HUES48 (cell line): ENCODE measurements around the gene MRTFB.
"Not testable (repeated sequence)": the region's sequence is repeated elsewhere in the genome, so short reads cannot be mapped to it uniquely, and the experiment has no call there.

Experiments used
- H3K27ac ChIP-seq: one replicate; pipeline ENCODE4 v1.7.0; 2013; ENCODE audit warnings: low read depth, low read length, inconsistent platforms
- H3K27me3 ChIP-seq: 2 replicates; pipeline ENCODE4 v1.6.1; 2013; ENCODE audit warnings: mild to moderate bottlenecking, low read length; ENCODE audit not compliant: control insufficient read depth, insufficient read depth
- H3K36me3 ChIP-seq: 2 replicates; pipeline ENCODE4 v1.6.1; 2013; ENCODE audit warnings: low read length; ENCODE audit not compliant: control insufficient read depth, insufficient read depth
- H3K4me1 ChIP-seq: 2 replicates; pipeline ENCODE4 v1.6.1; 2013; ENCODE audit warnings: mild to moderate bottlenecking, low read length; ENCODE audit not compliant: control insufficient read depth, insufficient read depth
- H3K4me3 ChIP-seq: 2 replicates; pipeline ENCODE4 v1.5.1; 2013; ENCODE audit warnings: mild to moderate bottlenecking, low read depth, low read length
- H3K9ac ChIP-seq: 2 replicates; pipeline ENCODE4 v1.6.1; 2013; ENCODE audit warnings: mild to moderate bottlenecking, low read depth, low read length, moderate library complexity
- H3K9me3 ChIP-seq: 2 replicates; pipeline ENCODE4 v1.6.1; 2013; ENCODE audit warnings: low read length; ENCODE audit not compliant: control insufficient read depth, insufficient read depth

Gene MRTFB

DNA sequence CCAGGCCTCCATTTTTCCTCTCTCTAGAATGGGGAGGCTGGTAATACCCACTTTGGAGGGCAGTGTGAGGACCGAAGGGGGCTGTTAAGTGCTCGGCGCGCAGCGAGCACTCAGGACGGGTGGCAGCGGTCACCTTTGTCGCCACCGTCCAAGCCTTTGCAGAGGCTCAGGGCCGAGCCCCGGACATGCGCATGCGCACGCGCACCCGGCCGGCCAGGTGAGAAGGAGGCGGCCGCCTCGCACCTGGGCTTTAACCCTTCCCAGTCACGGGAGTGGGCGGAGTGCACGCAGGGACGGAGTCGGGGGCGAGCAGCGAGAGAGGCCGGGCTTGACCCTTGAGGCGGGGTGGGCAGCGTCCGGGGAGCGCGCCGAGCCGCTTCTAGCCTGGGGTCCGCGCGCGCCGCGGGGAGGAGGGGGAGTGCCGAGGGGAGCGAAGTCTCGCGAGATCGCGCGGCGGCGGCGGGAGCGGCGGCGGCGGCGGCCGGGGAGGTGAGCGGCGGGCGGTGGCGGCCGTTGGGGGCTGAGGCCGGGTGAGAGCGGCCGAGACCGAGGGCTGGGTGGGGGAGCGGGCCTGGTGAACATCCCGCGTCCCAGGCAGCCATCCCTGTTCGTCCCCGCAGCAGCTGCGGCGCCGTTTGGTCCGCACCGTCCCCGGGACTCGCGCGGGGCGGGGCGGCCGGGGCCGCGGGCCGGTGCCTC lies at the start of gene MRTFB:
TSS of gene MRTFB (plus strand) at position 443 of the 699 bp plus-strand sequence. CDS start 69,288 bp downstream, outside the sequence.
- Histone ChIP-seq H3K4me1 (0 out of 2 replicates have a peak, but pooled peaks cover 5% of the 10 kb centered on the region), H3K36me3 (peaks cover 8% of the 10 kb centered on the region), H3K27me3 (no peaks in the 10 kb centered on the region), H3K4me3 (peak within 1 kb of the TSS; percentile 73), H3K27ac (peak within 1 kb of the TSS; percentile 80), H3K9ac (peak within 1 kb of the TSS; percentile 80), H3K9me3 (no peaks in the 10 kb centered on the region)

- H3K27ac ChIP-seq, H3K4me3 ChIP-seq, H3K27me3 ChIP-seq, H3K36me3 ChIP-seq, H3K4me1 ChIP-seq, H3K9me3 ChIP-seq, H3K9ac ChIP-seq: not testable (repeated sequence)
Observed at GRCh38 chr16:14023526-14023925, 47.6 kb upstream of the MRTFB start.

DNA sequence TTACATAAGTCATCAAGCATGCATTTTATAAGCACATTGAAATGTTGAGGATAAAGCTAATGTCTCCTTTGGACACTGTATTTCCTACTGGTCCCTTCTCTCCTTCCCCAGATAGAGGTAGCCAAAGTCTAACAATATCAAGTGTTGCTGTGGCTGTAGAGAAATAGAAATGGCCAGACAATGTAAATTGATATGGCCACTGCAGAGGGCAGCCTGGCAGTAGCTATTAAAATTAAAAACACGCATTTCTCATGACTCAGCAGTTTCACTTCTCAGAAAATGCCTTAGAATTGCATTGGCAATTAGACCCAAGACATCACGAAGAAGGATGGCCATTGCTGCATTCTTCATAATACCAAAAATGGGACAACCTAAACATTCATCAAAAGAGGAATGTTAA lies 46.8 kb upstream of the MRTFB start:
- Histone ChIP-seq H3K27me3 (no peaks in the 10 kb centered on the region), H3K4me3 (no peak overlapping the region), H3K27ac (no peak overlapping the region), H3K36me3 (no peaks in the 10 kb centered on the region), H3K4me1 (no peaks in the 10 kb centered on the region), H3K9me3 (no peaks in the 10 kb centered on the region), H3K9ac (no peak overlapping the region)

- H3K4me3 ChIP-seq: no peak overlapping the region
- H3K9me3 ChIP-seq: no peaks in the 10 kb centered on the region
- H3K36me3 ChIP-seq: no peaks in the 10 kb centered on the region
- H3K9ac ChIP-seq: no peak overlapping the region
- H3K27me3 ChIP-seq: no peaks in the 10 kb centered on the region
- H3K27ac ChIP-seq: no peak overlapping the region
- H3K4me1 ChIP-seq: no peaks in the 10 kb centered on the region
Observed at GRCh38 chr16:14026572-14027285, 44.4 kb upstream of the MRTFB start.

DNA sequence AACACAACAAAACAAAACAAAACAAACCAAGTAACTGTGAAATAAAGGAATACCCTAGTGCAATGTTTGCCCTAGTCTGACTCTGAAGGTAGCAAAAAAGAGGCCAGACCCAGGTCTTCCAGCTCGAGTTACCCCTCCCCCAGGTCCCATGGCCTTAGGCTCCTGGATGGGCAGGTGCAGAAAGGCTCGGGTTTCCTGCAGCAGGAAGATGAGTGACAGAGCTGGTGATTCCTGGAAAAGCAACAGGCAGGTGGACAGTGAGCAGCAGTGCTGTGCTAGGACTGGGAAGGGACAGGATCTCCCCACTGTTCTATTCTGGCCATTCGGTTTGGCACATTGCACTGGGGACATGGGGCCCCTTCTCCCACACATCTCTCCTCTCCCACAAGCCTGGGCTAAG lies 42.9 kb upstream of the MRTFB start:
- H3K4me3 ChIP-seq: no peak overlapping the region

GRCh38 chr16:14029658-14030057 lies 41.5 kb upstream of the MRTFB start:
- no peaks in the 10 kb centered on the region for H3K9me3 ChIP-seq
- no peak overlapping the region for H3K4me3 ChIP-seq
- no peaks in the 10 kb centered on the region for H3K27me3 ChIP-seq
- no peak overlapping the region for H3K9ac ChIP-seq
- no peak overlapping the region for H3K27ac ChIP-seq
- no peaks in the 10 kb centered on the region for H3K36me3 ChIP-seq
- no peaks in the 10 kb centered on the region for H3K4me1 ChIP-seq

More for the DNA sequence above, 42.9 kb upstream of the MRTFB start:
- no peaks in the 10 kb centered on the region for H3K36me3 ChIP-seq
- no peak overlapping the region for H3K27ac ChIP-seq
- H3K9ac ChIP-seq: no peak overlapping the region
- no peaks in the 10 kb centered on the region for H3K4me1 ChIP-seq
- no peaks in the 10 kb centered on the region for H3K27me3 ChIP-seq
- no peaks in the 10 kb centered on the region for H3K9me3 ChIP-seq

- Histone ChIP-seq H3K9ac (no peak overlapping the region), H3K9me3 (no peaks in the 10 kb centered on the region), H3K4me1 (no peaks in the 10 kb centered on the region), H3K27me3 (no peaks in the 10 kb centered on the region), H3K4me3 (no peak overlapping the region), H3K36me3 (no peaks in the 10 kb centered on the region), H3K27ac (no peak overlapping the region)
Observed at GRCh38 chr16:14035092-14035491, 36.0 kb upstream of the MRTFB start.

- Histone ChIP-seq H3K9ac (no peak overlapping the region), H3K9me3 (no peaks in the 10 kb centered on the region), H3K36me3 (no peaks in the 10 kb centered on the region), H3K27me3 (no peaks in the 10 kb centered on the region), H3K27ac (no peak overlapping the region), H3K4me1 (no peaks in the 10 kb centered on the region), H3K4me3 (no peak overlapping the region)
Observed at GRCh38 chr16:14036889-14037288, 34.2 kb upstream of the MRTFB start.

GRCh38 chr16:14037960-14038359 lies 33.2 kb upstream of the MRTFB start:
- Histone ChIP-seq H3K4me1 (no peaks in the 10 kb centered on the region), H3K9me3 (no peaks in the 10 kb centered on the region), H3K27ac (no peak overlapping the region), H3K27me3 (no peaks in the 10 kb centered on the region), H3K36me3 (no peaks in the 10 kb centered on the region), H3K9ac (no peak overlapping the region), H3K4me3 (no peak overlapping the region)

- no peak overlapping the region for H3K27ac ChIP-seq
- no peak overlapping the region for H3K9ac ChIP-seq
Observed at GRCh38 chr16:14041164-14041563, 30.0 kb upstream of the MRTFB start.

GRCh38 chr16:14042706-14043105 lies 28.4 kb upstream of the MRTFB start:
- H3K4me3 ChIP-seq: no peak overlapping the region
- no peak overlapping the region for H3K27ac ChIP-seq
- no peaks in the 10 kb centered on the region for H3K4me1 ChIP-seq
- H3K36me3 ChIP-seq: no peaks in the 10 kb centered on the region
- no peaks in the 10 kb centered on the region for H3K9me3 ChIP-seq
- no peak overlapping the region for H3K9ac ChIP-seq
- H3K27me3 ChIP-seq: no peaks in the 10 kb centered on the region

More at GRCh38 chr16:14041164-14041563, 30.0 kb upstream of the MRTFB start:
- Histone ChIP-seq H3K4me3 (no peak overlapping the region), H3K9me3 (no peaks in the 10 kb centered on the region), H3K4me1 (no peaks in the 10 kb centered on the region), H3K27me3 (no peaks in the 10 kb centered on the region), H3K36me3 (no peaks in the 10 kb centered on the region)
